AML-193 (cell line): ENCODE measurements around the gene UBE2E2.
A peak's percentile ranks its signal among the peaks of the same experiment; 100 is the strongest.

Experiments
- DNase-seq, 2 experiments: peaks; one replicate each; lab custom pipeline; 2025; lab: John Stamatoyannopoulos, UW

UBE2E2 gene

GRCh38 chr3:23440416-23441294 lies 237.5 kb downstream of the UBE2E2 start:
- no peak for DNase-seq

- DNase-seq: peak in 1 of 2 experiments; percentile 3
These were observed 239.7 kb downstream of the UBE2E2 start for GRCh38 chr3:23442598-23443383.

- DNase-seq: no peak
These were observed 241.3 kb downstream of the UBE2E2 start for GRCh38 chr3:23444386-23444785.

- DNase-seq: no peak
These were observed 243.2 kb downstream of the UBE2E2 start for GRCh38 chr3:23446301-23446700.

GRCh38 chr3:23448998-23449537 lies 245.9 kb downstream of the UBE2E2 start:
- no peak for DNase-seq

- no peak for DNase-seq
These were observed 246.9 kb downstream of the UBE2E2 start for GRCh38 chr3:23450051-23450450.

GRCh38 chr3:23450806-23451205 lies 247.7 kb downstream of the UBE2E2 start:
- no peak for DNase-seq

GRCh38 chr3:23452408-23452807 lies 249.3 kb downstream of the UBE2E2 start:
- DNase-seq: no peak

GRCh38 chr3:23455084-23455483 lies 252.0 kb downstream of the UBE2E2 start:
- no peak for DNase-seq

- DNase-seq: no peak
These were observed 252.6 kb downstream of the UBE2E2 start for GRCh38 chr3:23455775-23456174.

GRCh38 chr3:23457697-23458096 lies 254.6 kb downstream of the UBE2E2 start:
- DNase-seq: no peak

GRCh38 chr3:23459465-23459864 lies 256.3 kb downstream of the UBE2E2 start:
- DNase-seq: no peak

- no peak for DNase-seq
These were observed 256.9 kb downstream of the UBE2E2 start for GRCh38 chr3:23459889-23460546.

- DNase-seq: no peak
These were observed 257.9 kb downstream of the UBE2E2 start for GRCh38 chr3:23461069-23461468.

- no peak for DNase-seq
These were observed 260.7 kb downstream of the UBE2E2 start for GRCh38 chr3:23463791-23464190.

- DNase-seq: no peak
These were observed 262.4 kb downstream of the UBE2E2 start for GRCh38 chr3:23465569-23465968.

- DNase-seq: no peak
These were observed 265.1 kb downstream of the UBE2E2 start for GRCh38 chr3:23468203-23468602.

GRCh38 chr3:23474580-23475357 lies 271.6 kb downstream of the UBE2E2 start:
- no peak for DNase-seq

- no peak for DNase-seq
These were observed 272.3 kb downstream of the UBE2E2 start for GRCh38 chr3:23475446-23475845.

GRCh38 chr3:23479026-23479425 lies 275.9 kb downstream of the UBE2E2 start:
- no peak for DNase-seq

- no peak for DNase-seq
These were observed 276.6 kb downstream of the UBE2E2 start for GRCh38 chr3:23479615-23480328.
